HG02642 (cell line): ENCODE results near the gene HLA-A.
"Not testable (repeated sequence)": the region's sequence is repeated elsewhere in the genome, so short reads cannot be mapped to it uniquely, and the experiment has no call there.

Experiments used
- ATAC-seq: cut with Tn5 transposase; IDR thresholded peaks from one replicate; pipeline ENCODE4 v1.9.1; 2021; ENCODE audit warnings: mild to moderate bottlenecking; ENCODE audit not compliant: unreplicated experiment, poor library complexity

Gene HLA-A

DNA sequence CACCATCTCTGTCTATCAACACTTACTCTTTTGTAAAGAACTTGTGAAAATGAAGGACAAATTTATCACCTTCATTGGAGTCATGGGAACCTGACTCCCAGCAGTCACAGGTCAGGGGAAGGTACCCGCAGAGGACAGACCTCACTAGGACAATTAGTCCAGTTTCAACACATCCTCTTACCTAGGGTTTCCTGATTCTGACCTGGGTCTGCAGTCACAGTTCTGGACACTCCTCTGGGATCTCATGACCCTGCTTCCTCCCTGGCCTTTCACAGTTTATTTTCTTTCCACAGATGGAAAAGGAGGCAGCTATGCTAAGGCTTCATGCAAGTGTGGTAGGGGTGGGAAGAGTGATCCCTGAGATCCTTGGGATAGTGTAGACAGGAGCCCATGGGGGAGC, 15.7 kb downstream of the HLA-A start:
- ATAC-seq, result no peak

DNA sequence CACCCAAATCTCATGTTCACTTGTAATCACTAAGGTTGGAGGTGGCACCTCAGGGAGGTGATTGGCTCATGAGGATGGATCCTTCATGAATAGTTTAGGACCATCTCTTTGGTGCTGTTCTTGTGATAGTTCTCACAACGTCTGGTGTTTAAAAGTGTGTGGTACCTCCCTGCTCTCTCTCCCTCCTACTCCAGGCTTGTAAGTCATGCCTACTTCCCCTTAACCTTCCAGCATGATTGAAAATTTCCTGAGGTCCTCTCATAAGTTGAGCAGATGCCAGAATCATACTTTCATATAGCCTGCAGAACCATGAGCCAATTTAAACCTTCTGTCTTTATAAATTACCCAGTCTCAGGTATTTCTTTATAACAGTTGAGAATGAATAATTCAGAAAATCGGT, 16.6 kb downstream of the HLA-A start:
- no peak for ATAC-seq

DNA sequence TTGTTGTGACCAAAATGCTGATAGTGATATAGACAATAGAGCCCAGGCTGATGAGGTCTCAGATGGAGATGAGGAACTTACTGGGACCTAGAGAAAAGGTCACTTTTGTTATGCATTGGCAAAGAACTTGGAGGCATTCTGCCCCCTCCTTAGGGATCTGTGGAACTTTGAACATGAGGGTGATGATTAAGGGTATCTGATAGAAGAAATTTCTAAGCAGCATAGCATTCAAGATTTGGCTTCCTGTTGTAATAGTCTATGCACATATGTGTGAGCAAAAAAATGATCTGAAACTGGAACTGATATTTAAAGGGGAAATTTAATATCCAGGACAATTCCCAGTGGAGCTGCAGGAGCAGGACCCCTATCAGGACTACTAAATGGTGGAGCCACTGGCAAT, 17.1 kb downstream of the HLA-A start:
- ATAC-seq, result no peak

GRCh38 chr6:29961966-29962365, 19.6 kb downstream of the HLA-A start:
- ATAC-seq, result no peak

DNA sequence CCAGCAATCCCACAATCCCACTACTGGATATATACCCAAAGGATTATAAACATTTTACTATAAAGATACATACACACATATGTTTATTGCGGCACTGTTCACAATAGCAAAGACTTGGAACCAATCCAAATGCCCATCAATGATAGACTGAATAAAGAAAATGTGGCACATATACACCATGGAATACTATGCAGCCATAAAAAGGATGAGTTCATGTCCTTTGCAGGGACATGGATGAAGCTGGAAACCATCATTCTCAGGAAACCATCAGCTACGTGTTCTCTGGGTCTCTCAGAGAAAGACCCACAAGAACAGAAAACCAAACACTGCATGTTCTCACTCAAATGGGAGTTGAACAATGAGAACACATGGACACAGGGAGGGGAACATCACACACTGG, 21.4 kb downstream of the HLA-A start:
- ATAC-seq, result not testable (repeated sequence)

GRCh38 chr6:29964518-29964886, 22.2 kb downstream of the HLA-A start:
- no peak for ATAC-seq

- peak; percentile 94 for ATAC-seq
Observed at GRCh38 chr6:29964887-29965562, 22.7 kb downstream of the HLA-A start.

DNA sequence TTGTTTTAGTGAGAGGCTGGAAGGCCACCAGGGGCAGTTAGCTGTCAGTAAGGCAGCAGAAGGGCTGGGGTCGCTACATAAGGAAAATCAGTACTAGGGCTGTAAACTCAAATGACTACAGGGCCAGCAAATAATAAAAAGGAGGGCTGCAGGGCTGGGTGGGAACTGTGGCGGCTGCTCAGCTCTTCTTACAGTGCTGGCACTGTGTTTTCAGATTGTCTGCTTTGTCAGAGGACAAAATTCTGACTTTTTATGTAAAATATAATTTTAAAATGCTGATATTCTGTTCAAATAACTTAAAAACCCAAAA, 23.2 kb downstream of the HLA-A start:
- no peak for ATAC-seq

GRCh38 chr6:29965873-29966601, 23.7 kb downstream of the HLA-A start:
- ATAC-seq, result no peak

- ATAC-seq, result no peak
Observed at GRCh38 chr6:29967379-29968010, 25.2 kb downstream of the HLA-A start.

GRCh38 chr6:29968130-29968529, 25.8 kb downstream of the HLA-A start:
- ATAC-seq, result no peak

DNA sequence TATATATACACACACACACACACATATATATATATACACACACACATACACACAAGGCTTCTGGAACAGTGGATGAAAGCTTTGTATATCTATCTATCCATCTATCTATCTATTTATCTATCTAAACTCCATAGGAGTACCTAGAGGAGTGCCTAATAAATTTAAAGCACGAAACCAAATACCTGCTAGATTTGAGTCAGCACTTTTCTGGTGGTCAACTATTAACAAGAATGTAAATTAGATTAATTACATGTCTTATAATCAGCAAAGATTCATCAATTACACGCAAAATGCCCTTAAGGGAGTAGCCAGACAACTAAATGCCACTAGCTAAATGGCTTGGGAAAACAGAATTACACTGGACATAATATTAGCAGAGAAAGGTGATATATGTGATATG, 26.6 kb downstream of the HLA-A start:
- no peak for ATAC-seq

GRCh38 chr6:29970711-29971110, 28.4 kb downstream of the HLA-A start:
- ATAC-seq, result no peak

- ATAC-seq, result no peak
Observed at GRCh38 chr6:29974901-29975560, 32.7 kb downstream of the HLA-A start.

GRCh38 chr6:29975561-29975907, 33.2 kb downstream of the HLA-A start:
- no peak for ATAC-seq

DNA sequence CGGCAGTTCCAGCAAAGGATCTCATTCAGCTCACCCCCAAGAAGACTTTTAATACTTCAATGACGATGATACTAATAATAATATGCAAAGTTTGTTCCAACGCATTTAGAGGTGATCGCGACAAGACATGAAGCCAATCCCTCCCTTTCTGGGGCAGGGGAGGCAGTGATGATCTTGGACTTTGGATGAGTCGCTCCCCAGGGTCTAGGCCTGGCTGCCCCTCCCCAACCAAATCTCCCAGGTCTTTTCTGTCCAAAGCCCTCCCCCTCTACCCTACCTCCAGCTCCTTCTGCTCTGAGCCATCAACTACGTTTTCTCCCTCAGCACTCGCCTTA, 33.9 kb downstream of the HLA-A start:
- no peak for ATAC-seq

GRCh38 chr6:29976588-29977424, 34.5 kb downstream of the HLA-A start:
- ATAC-seq, result peak; percentile 83

GRCh38 chr6:29977425-29977727, 35.0 kb downstream of the HLA-A start:
- ATAC-seq, result no peak

DNA sequence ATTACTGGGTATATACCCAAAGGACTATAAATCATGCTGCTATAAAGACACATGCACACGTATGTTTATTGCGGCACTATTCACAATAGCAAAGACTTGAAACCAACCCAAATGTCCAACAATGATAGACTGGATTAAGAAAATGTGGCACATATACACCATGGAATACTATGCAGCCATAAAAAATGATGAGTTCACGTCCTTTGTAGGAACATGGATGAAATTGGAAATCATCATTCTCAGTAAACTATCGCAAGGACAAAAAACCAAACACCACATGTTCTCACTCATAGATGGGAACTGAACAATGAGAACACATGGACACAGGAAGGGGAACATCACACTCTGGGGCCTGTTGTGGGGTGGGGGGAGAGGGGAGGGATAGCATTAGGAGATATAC, 37.7 kb downstream of the HLA-A start:
- not testable (repeated sequence) for ATAC-seq

DNA sequence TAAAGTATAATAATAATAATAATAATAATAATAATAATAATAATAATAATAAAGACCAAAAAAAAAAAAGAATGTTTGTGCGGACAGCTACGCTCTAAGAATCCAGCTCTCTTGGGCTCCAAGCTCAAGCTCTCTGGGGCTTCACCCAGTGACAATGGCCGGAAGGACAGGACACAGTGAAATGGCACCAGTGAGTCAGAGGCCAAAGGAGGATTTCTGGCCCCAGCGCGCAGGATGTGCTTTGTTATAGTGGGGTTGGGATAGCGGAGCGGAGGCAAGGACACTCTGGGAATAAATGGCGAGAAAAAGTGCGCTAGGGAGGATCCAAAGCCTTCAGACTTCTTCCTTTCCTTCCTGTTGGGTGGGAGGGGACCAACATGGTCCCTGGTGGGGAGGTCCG, 38.2 kb downstream of the HLA-A start:
- no peak for ATAC-seq
